IMR-90 (cell line): ENCODE data around the gene ITK. TPM values are rescaled to one million over a fixed set of nuclear protein-coding genes. Genes with fewer than 3 reads are reported as not detected.

ENCODE experiments used
- ATAC-seq: fragments of 200-7000 bp; cut with Tn5 transposase; 2 replicates; pipeline ENCODE4 v1.9.1; 2020; ENCODE audit warnings: low read depth, mild to moderate bottlenecking, moderate library complexity
- BruUV-seq: library from RNA; stranded (reverse); fragments of 400-500 nt; replicated peaks from 2 replicates; lab custom pipeline; 2021; lab: Mats Ljungman, UMichigan
- CTCF ChIA-PET: fragments of 300-600 bp; formaldehyde crosslinking; extraction: SDS; loops from one replicate; lab custom pipeline; 2021; ENCODE audit warnings: antibody characterized with exemption; lab: Yijun Ruan, JAX
- POLR2A ChIA-PET: fragments of 300-600 bp; sonication (Branson Sonifier 250); formaldehyde crosslinking; loops from one replicate; lab custom pipeline; 2022; ENCODE audit warnings: antibody characterized with exemption; ENCODE audit not compliant: unreplicated experiment; lab: Charles Lee
- DNase-seq: peaks from one replicate; pipeline ENCODE4 v3.0.0; 2013
- H2AFZ ChIP-seq: replicated peaks from 2 replicates; pipeline ENCODE3; 2013; ENCODE audit warnings: low read length, mild to moderate bottlenecking; ENCODE audit not compliant: poor library complexity
- H2AK5ac ChIP-seq: 2 replicates; pipeline ENCODE4 v1.6.1; 2013; ENCODE audit warnings: low read depth, low read length, inconsistent platforms
- H2AK9ac ChIP-seq: replicated peaks from 2 replicates; pipeline ENCODE3; 2013; ENCODE audit warnings: mild to moderate bottlenecking, low read depth, low read length, moderate library complexity; ENCODE audit not compliant: poor library complexity
- H2BK120ac ChIP-seq: 2 replicates; pipeline ENCODE4 v1.6.1; 2013; ENCODE audit warnings: low read depth, low read length, inconsistent platforms
- H2BK15ac ChIP-seq: 3 replicates; pipeline ENCODE4 v1.6.1; 2013; ENCODE audit warnings: low read depth, low read length, inconsistent platforms
- H2BK20ac ChIP-seq: 2 replicates; pipeline ENCODE4 v1.6.1; 2013; ENCODE audit warnings: low read depth, mild to moderate bottlenecking, inconsistent platforms, low read length, moderate library complexity
- H2BK5ac ChIP-seq: 2 replicates; pipeline ENCODE4 v1.6.1; 2013; ENCODE audit warnings: mild to moderate bottlenecking, low read depth, low read length, inconsistent platforms; ENCODE audit not compliant: poor library complexity, severe bottlenecking
- H3K14ac ChIP-seq: replicated peaks from 2 replicates; pipeline ENCODE4 v1.6.1; 2013; ENCODE audit warnings: low read depth, low read length, inconsistent platforms
- H3K18ac ChIP-seq: 2 replicates; pipeline ENCODE4 v1.6.1; 2013; ENCODE audit warnings: low read depth, low read length, control low read depth
- H3K23ac ChIP-seq: 2 replicates; pipeline ENCODE4 v1.6.1; 2013; ENCODE audit warnings: low read depth, low read length, inconsistent platforms
- H3K27ac ChIP-seq: 2 replicates; pipeline ENCODE4 v1.5.1; 2013; ENCODE audit warnings: mild to moderate bottlenecking, control low read depth, low read length; ENCODE audit not compliant: insufficient read depth
- H3K27me3 ChIP-seq: 2 replicates; pipeline ENCODE4 v1.6.1; 2013; ENCODE audit warnings: low read length; ENCODE audit not compliant: control insufficient read depth, insufficient read depth
- H3K36me3 ChIP-seq: 2 replicates; pipeline ENCODE4 v1.6.1; 2013; ENCODE audit warnings: low read length, mixed read lengths; ENCODE audit not compliant: control insufficient read depth, insufficient read depth
- H3K4ac ChIP-seq: 2 replicates; pipeline ENCODE4 v1.6.1; 2013; ENCODE audit warnings: low read depth, low read length, inconsistent platforms
- H3K4me1 ChIP-seq: 2 replicates; pipeline ENCODE4 v1.6.1; 2013; ENCODE audit warnings: low read length, mixed read lengths; ENCODE audit not compliant: control insufficient read depth, insufficient read depth
- H3K4me2 ChIP-seq: 2 replicates; pipeline ENCODE4 v1.6.1; 2013; ENCODE audit warnings: low read depth, mild to moderate bottlenecking, control low read depth, low read length, moderate library complexity
- H3K4me3 ChIP-seq: 2 replicates; pipeline ENCODE4 v1.5.1; 2013; ENCODE audit warnings: low read depth, mild to moderate bottlenecking, control low read depth, low read length, moderate library complexity; ENCODE audit not compliant: insufficient read depth
- H3K56ac ChIP-seq: 2 replicates; pipeline ENCODE4 v1.6.1; 2013; ENCODE audit warnings: low read length, inconsistent platforms; ENCODE audit not compliant: insufficient read depth; ENCODE audit errors: extremely low read depth
- H3K79me1 ChIP-seq, 2 experiments: 2 replicates each; pipeline ENCODE4 v1.6.1; 2013; ENCODE audit warnings: low read length in 2 of 2, inconsistent platforms in 1 of 2, low read depth in 1 of 2
- H3K9ac ChIP-seq: 2 replicates; pipeline ENCODE4 v1.6.1; 2013; ENCODE audit warnings: low read depth, low read length, control low read depth
- H3K9me1 ChIP-seq: 2 replicates; pipeline ENCODE4 v1.6.1; 2013; ENCODE audit warnings: low read length, inconsistent platforms; ENCODE audit not compliant: insufficient read depth
- H3K9me3 ChIP-seq: 2 replicates; pipeline ENCODE4 v1.6.1; 2013; ENCODE audit warnings: low read length; ENCODE audit not compliant: control insufficient read depth, insufficient read depth
- H4K20me1 ChIP-seq: 2 replicates; pipeline ENCODE4 v1.6.1; 2013; ENCODE audit warnings: low read length, inconsistent platforms; ENCODE audit not compliant: insufficient read depth
- H4K5ac ChIP-seq: 2 replicates; pipeline ENCODE4 v1.6.1; 2013; ENCODE audit warnings: mild to moderate bottlenecking, low read depth, low read length, control low read depth
- H4K8ac ChIP-seq, 2 experiments: 2 replicates each; pipeline ENCODE4 v1.6.1; 2013; ENCODE audit warnings: low read depth in 2 of 2, low read length in 2 of 2, control low read depth in 1 of 2, inconsistent platforms in 1 of 2
- H4K91ac ChIP-seq: 2 replicates; pipeline ENCODE4 v1.6.1; 2013; ENCODE audit warnings: low read depth, low read length, inconsistent platforms; ENCODE audit not compliant: insufficient read depth
- BHLHE40 ChIP-seq: fragments of 150-350 bp; IDR thresholded peaks from 2 replicates; pipeline ENCODE4 v1.6.1; 2016; ENCODE audit warnings: mild to moderate bottlenecking, low read depth, low read length
- CEBPB ChIP-seq: IDR thresholded peaks from 2 replicates; pipeline ENCODE4 v1.6.1; 2012; ENCODE audit warnings: low read depth, low read length, improper control_type of control experiment
- CHD1 ChIP-seq: IDR thresholded peaks from 2 replicates; pipeline ENCODE4 v1.6.1; 2012; ENCODE audit warnings: low read depth, low read length, improper control_type of control experiment
- FOS ChIP-seq: fragments of 150-350 bp; IDR thresholded peaks from 2 replicates; pipeline ENCODE4 v1.6.1; 2016; ENCODE audit warnings: low read depth, low read length
- MAFK ChIP-seq: IDR thresholded peaks from 2 replicates; pipeline ENCODE4 v1.6.1; 2012; ENCODE audit warnings: low read depth, low read length, improper control_type of control experiment
- MAZ ChIP-seq: IDR thresholded peaks from 2 replicates; pipeline ENCODE4 v1.6.1; 2012; ENCODE audit warnings: low read depth, mild to moderate bottlenecking, low read length, improper control_type of control experiment, moderate library complexity, borderline replicate concordance
- MXI1 ChIP-seq: IDR thresholded peaks from 2 replicates; pipeline ENCODE4 v1.6.1; 2012; ENCODE audit warnings: low read depth, mild to moderate bottlenecking, low read length, moderate library complexity, borderline replicate concordance
- NFE2L2 ChIP-seq: fragments of 150-350 bp; IDR thresholded peaks from 2 replicates; pipeline ENCODE4 v1.6.1; 2016; ENCODE audit warnings: low read depth, mild to moderate bottlenecking, low read length
- POLR2A ChIP-seq: IDR thresholded peaks from 2 replicates; pipeline ENCODE4 v1.6.1; 2012; ENCODE audit warnings: mild to moderate bottlenecking, low read depth, low read length
- RAD21 ChIP-seq: IDR thresholded peaks from 2 replicates; pipeline ENCODE4 v1.6.1; 2012; ENCODE audit warnings: low read length, improper control_type of control experiment
- RCOR1 ChIP-seq: IDR thresholded peaks from 2 replicates; pipeline ENCODE4 v1.6.1; 2012; ENCODE audit warnings: mild to moderate bottlenecking, low read length, improper control_type of control experiment; ENCODE audit not compliant: insufficient replicate concordance
- RFX5 ChIP-seq: IDR thresholded peaks from 2 replicates; pipeline ENCODE4 v1.8.0; 2012; ENCODE audit warnings: low read depth, mild to moderate bottlenecking, low read length, moderate library complexity
- SMC3 ChIP-seq: fragments of 150-350 bp; IDR thresholded peaks from 2 replicates; pipeline ENCODE4 v1.6.1; 2016; ENCODE audit warnings: low read depth, mild to moderate bottlenecking, antibody characterized with exemption, low read length, moderate library complexity
- WGBS, 2 experiments: methylation state at CpG; one replicate each; pipeline versions ENCODE4 v1.1.5 to v1.1.7; 2013; ENCODE audit warnings: missing lambda C conversion rate in 2 of 2; ENCODE audit not compliant: insufficient read length in 1 of 2; ENCODE audit errors: extremely low coverage in 2 of 2; 5-methylcytosine and 5-hydroxymethylcytosine counted together
- dilution Hi-C: fragments of 300-500 bp; cut with HindIII; formaldehyde crosslinking; loops from one replicate; pipeline ENCODE4 v1.14.3; 2018; ENCODE audit warnings: low sequenced_read_pairs; ENCODE audit not compliant: unreplicated experiment
- in situ Hi-C: fragments of 300-500 bp; cut with MboI; formaldehyde crosslinking; loops from 3 replicates; pipeline ENCODE4 v1.14.3; 2019; ENCODE audit warnings: low sequenced_read_pairs, inconsistent platforms, mixed read lengths
- intact Hi-C: fragments of 100-400 bp; cut with micrococcal nuclease; formaldehyde crosslinking; loops from 2 replicates; pipeline ENCODE4 v1.10.0; 2022
- polyA plus RNA-seq, 3 experiments: library from polyadenylated mRNA; depleted of rRNA; stranded (reverse); fragments of >200 nt; gene quantifications; 2 replicates each; pipeline ENCODE4 v1.2.3, GENCODE V29; 2012; ENCODE audit warnings: low replicate concordance in 1 of 3
- total RNA-seq: library from RNA; depleted of rRNA; stranded (reverse); fragments of >200 nt; gene quantifications from 2 replicates; pipeline ENCODE4 v1.2.3, GENCODE V29; 2012
- TF ChIP-seq, protein P1 (sequence below): fragments of 150-350 bp; IDR thresholded peaks from 2 replicates; pipeline ENCODE4 v1.6.1; 2017; ENCODE audit warnings: mild to moderate bottlenecking, antibody characterized with exemption, low read length, low read depth
- TF ChIP-seq, protein P2 (sequence below): fragments of 150-350 bp; IDR thresholded peaks from 2 replicates; pipeline ENCODE4 v1.6.1; 2016; ENCODE audit warnings: low read depth, mild to moderate bottlenecking, low read length, moderate library complexity, borderline replicate concordance
- TF ChIP-seq, protein P3 (sequence below): conservative IDR thresholded peaks from 2 replicates; pipeline ENCODE4 v1.5.1; 2012; ENCODE audit warnings: mild to moderate bottlenecking, low read depth, low read length, improper control_type of control experiment

ITK gene
- total and polyA plus RNA-seq, 2 of the 4 experiments (the other 2 are of a cell fraction), result not detected

DNA sequence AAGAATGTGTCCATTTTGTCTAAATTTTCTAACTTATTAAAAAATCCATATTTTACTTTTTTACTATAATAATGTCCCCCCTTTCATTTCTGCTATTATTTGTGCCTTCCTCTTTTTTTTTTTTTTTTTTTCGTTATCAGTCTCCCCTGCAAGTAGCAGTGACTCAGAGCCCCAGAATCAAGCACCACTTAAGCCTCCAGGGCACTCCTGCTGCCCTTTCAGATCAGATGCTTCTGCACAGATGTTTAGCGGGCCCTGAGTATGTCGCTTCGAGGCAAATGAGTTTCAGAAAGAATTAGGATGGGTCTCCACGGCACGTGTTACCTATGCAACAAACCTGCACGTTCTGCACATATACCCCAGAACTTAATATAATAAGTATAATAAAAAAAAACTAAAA, 49.7 kb upstream of the ITK start:
- ChIA-PET CTCF (interaction anchor here (0.6 to 0.7 kb wide), 2 partner anchors 16 to 1127 kb away, joined by 3 to 5 read pairs; no protein-coding TSS in a partner anchor), POLR2A (no interaction called here)
- Histone ChIP-seq H3K4me1 (no peaks in the 10 kb centered on the region), H2AFZ (no peak overlapping the region), H3K9me3 (no peaks in the 10 kb centered on the region), H3K27ac (no peak overlapping the region), H3K36me3 (no peaks in the 10 kb centered on the region), H4K91ac (no peak overlapping the region), H3K4me3 (no peak overlapping the region), H2AK9ac (no peak overlapping the region), H3K9me1 (no peaks in the 10 kb centered on the region), H4K20me1 (no peaks in the 10 kb centered on the region), H2BK15ac (no peak overlapping the region), H4K5ac (no peak overlapping the region), H3K23ac (no peak overlapping the region), H3K79me1 (no peaks in the 10 kb centered on the region; a peak in 1 of 4 replicates), H3K18ac (no peak overlapping the region), H3K14ac (no peak overlapping the region), H4K8ac (no peak overlapping the region), H2BK5ac (no peak overlapping the region), H3K56ac (no peak overlapping the region), H3K27me3 (no peaks in the 10 kb centered on the region), H3K9ac (no peak overlapping the region), H3K4ac (no peak overlapping the region), H2BK120ac (no peak overlapping the region), H2BK20ac (no peak overlapping the region), H3K4me2 (no peak overlapping the region), H2AK5ac (no peak overlapping the region)
- DNase-seq, result peak; percentile 21
- no TSS peak for BruUV-seq
- intact Hi-C loops (loop anchor here (5.0 kb wide), 3 partner anchors 304 to 1514 kb away; no protein-coding TSS in a partner anchor), dilution Hi-C loops (no loop called here), in situ Hi-C loops (loop anchor here (25.0 kb wide), 1 partner anchor 1194 kb away; no protein-coding TSS in a partner anchor)
- no CpG with 5 or more reads among the region's 7 CpGs for WGBS, 2 experiments
- no peak for ATAC-seq
- TF ChIP-seq, protein P1, sequence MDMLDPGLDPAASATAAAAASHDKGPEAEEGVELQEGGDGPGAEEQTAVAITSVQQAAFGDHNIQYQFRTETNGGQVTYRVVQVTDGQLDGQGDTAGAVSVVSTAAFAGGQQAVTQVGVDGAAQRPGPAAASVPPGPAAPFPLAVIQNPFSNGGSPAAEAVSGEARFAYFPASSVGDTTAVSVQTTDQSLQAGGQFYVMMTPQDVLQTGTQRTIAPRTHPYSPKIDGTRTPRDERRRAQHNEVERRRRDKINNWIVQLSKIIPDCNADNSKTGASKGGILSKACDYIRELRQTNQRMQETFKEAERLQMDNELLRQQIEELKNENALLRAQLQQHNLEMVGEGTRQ, result no peak
- TF ChIP-seq MXI1, result no peak
- TF ChIP-seq NFE2L2, result no peak
- no peak for TF ChIP-seq RFX5
- TF ChIP-seq MAZ, result no peak
- no peak for TF ChIP-seq CHD1
- TF ChIP-seq BHLHE40, result no peak
- no peak for TF ChIP-seq RAD21
- no peak for TF ChIP-seq MAFK
- no peak for TF ChIP-seq RCOR1
- no peak for TF ChIP-seq SMC3
- TF ChIP-seq, protein P2, sequence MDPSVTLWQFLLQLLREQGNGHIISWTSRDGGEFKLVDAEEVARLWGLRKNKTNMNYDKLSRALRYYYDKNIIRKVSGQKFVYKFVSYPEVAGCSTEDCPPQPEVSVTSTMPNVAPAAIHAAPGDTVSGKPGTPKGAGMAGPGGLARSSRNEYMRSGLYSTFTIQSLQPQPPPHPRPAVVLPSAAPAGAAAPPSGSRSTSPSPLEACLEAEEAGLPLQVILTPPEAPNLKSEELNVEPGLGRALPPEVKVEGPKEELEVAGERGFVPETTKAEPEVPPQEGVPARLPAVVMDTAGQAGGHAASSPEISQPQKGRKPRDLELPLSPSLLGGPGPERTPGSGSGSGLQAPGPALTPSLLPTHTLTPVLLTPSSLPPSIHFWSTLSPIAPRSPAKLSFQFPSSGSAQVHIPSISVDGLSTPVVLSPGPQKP, result no peak
- TF ChIP-seq FOS, result no peak
- no peak for TF ChIP-seq CEBPB
- TF ChIP-seq, protein P3, sequence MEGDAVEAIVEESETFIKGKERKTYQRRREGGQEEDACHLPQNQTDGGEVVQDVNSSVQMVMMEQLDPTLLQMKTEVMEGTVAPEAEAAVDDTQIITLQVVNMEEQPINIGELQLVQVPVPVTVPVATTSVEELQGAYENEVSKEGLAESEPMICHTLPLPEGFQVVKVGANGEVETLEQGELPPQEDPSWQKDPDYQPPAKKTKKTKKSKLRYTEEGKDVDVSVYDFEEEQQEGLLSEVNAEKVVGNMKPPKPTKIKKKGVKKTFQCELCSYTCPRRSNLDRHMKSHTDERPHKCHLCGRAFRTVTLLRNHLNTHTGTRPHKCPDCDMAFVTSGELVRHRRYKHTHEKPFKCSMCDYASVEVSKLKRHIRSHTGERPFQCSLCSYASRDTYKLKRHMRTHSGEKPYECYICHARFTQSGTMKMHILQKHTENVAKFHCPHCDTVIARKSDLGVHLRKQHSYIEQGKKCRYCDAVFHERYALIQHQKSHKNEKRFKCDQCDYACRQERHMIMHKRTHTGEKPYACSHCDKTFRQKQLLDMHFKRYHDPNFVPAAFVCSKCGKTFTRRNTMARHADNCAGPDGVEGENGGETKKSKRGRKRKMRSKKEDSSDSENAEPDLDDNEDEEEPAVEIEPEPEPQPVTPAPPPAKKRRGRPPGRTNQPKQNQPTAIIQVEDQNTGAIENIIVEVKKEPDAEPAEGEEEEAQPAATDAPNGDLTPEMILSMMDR, result no peak
- no peak for TF ChIP-seq POLR2A
